Activated CD8-positive, alpha-beta memory T cell treated with anti-CD3 and anti-CD28 coated beads for 4 hours (primary cell): ENCODE data around the gene GBP5.
A peak's percentile ranks its signal among the peaks of the same experiment; 100 is the strongest.
"Not testable (repeated sequence)": the region's sequence is repeated elsewhere in the genome, so short reads cannot be mapped to it uniquely, and the experiment has no call there.

Experiments used
- DNase-seq, 2 donors: peaks; one replicate each; pipeline ENCODE4 v3.0.0-alpha.2; 2020; ENCODE audit warnings: low read depth in 2 of 2

The GBP5 gene

DNA sequence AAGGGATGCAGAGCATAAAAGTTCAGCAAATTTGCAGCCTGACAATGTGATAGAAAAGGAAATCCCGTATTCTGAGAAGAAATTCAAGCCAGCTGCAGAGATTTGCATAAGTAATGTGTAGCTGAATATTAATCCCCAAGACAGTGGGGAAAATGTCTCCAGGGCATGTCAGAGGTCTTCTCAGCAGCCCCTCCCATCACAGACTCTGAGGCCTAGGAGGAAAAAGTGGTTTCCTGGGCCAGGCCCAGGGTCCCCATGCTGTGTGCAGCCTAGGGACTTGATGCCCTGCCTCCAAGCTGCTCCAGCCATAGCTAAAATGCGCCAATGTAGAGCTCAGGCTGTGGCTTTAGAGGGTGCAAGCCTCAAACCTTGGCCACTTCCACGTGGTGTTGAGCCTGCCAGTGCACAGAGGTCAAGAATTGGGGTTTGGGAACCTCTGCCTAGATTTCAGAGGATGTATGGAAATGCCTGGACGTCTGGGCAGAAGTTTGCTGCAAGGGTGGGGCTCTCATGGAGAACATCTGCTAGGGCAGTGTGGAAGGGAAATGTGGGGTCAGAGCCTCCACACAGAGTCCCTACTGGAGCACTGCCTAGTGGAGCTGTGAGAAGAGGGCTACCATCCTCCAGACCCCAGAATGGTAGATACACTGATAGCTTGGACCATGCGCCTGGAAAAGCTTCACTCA lies 11.6 kb upstream of the GBP5 start:
- DNase-seq, result not testable (repeated sequence)

DNA sequence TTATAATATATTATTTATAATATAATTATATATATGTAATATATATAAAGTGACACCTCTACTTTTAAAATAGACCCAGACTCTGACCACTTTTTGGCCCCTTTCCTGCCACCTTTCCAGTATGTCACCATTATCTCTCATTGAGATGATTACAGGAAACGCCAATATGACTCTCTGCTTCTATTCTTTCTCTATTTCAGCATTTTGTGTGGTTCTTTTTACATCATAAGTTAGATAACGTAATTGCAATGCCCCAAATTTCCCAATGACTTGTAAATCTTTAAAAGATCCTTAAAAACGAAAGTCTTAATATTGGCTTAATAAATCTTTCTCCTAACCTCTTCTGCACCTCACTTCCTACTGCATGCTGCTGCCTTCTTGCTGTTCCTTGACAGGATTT lies 8.1 kb upstream of the GBP5 start:
- DNase-seq, result no peak

DNA sequence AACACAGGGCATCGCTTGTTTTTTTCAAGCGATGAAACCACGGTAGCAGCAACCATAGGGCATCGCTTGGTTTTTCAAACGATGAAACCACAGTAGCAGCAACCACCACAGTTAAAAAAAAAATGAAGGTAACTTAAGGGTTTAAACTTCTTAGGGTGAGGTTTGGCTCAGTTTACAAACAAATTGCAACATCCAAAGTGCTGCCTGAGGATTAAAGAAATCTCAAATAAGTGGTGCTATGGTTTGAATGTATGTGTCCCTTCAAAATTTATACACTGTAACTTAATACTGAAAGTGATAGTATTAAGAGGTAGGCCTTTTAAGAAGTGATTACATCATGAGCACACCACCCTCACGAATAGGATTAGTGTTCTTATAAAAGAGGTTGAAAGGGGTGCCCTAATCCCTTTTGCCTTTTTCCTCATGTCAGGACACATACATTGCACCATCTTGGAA lies 6.4 kb upstream of the GBP5 start:
- no peak for DNase-seq

DNA sequence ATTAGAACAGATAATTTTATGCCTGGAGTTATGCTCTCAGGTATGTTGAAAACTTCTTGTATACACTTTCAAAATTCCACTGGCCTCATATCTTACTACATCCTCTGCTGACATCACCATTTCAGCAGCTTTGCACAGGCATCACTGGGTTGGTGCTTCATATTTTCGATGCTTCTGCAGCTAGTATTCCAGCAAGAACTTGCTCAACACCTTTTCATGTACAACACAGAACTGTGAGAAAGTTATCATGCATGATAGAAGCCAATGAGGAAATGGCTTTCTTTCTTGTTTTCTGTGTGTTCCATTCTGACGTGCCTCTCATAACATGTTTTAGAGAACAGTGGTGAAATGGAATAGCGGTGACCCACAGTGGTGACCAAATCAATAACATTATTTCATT lies 5.1 kb upstream of the GBP5 start:
- no peak for DNase-seq

DNA sequence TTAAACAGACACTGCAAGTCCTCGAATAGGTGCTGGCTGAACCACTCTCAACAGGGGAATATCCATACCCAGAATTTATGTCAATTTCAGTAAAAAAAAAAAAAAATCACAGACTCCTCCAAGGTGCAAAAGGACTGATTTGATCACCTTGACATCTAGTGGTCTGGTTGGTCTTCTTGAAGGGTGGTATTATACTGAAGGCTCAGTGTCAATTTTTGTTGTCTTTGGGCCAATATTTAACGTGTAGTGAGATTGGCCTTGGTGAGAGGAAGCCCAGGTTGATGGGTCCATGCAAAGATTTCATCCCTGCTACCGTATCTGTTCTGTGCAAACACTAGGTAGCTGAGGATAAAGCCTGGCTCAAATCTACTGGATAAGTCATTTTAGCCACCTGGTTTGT lies 4.0 kb upstream of the GBP5 start:
- DNase-seq, result no peak

DNA sequence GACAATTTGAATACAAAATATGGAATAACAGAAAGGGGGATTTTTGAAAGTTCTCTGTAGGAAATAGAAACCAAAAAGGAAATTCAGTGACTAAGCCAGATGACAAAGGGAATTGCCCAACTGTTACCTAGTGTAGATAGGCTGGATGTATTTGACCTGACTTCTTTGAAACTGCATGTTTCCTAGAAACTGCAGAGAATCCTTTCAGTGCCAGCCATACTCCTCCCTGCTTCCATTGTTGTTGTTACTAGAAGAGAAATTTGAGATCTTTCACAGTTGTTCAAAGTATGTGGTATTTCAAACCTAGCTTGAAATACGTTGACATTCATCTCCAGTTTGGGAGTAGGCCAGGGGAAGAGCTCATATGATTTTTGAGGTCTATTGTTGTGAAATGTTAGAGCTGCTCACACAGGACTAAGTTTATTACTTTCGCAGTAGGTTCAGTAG lies 1.8 kb upstream of the GBP5 start:
- DNase-seq, result no peak

DNA sequence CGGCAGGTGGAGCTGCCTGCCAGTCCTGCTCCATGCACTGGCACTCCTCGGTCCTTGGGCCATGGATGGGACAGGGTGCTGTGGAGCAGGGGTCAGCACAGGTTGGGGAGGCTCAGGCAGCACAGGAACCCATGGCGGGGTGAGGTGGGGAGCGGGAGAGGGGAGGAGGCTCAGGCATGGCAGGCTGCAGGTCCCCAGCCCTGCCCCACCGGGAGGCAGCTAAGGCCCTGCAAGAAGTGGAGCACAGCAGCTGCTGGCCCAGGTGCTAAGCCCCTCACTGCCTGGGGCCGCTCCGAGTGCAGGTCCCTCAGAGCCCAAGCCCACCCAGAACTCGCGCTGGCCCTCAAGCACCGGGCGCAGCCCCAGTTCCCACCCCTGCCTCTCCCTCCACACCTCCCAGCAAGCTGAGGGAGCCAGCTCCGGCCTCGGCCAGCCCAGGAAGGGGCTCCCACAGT lies 691 bp upstream of the GBP5 start:
- DNase-seq, result no peak

DNA sequence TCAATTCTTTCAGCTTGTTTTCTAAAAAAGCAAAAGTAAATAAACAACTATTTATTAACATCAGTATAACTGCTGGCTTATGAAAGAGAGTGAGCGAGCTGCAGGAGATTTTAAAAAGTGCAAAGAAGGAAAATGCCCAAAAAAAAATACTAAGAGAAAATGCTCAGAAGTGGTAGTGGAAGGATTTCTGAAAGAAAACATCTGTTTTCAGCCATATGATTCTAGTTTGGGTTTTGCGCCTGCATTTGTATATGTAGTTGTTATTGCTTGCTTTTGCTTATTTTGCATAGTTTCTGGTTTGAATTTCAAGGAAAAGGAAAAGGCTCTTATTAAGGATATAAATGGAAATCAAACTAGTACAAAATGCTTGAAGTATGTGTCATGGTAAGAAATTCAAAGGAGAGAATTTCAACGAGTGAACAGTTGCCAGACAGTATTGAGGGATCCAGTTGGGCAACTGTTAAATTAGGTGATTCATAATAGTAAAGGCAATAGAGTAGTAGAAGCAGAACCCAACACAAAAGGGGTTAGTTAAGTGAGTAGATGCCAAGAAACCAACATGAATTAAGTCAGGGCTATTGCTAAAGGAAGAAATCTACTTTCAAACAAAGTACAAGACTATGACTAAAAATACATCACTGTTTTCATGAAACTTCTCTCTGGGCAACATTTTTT lies 1.2 kb downstream of the GBP5 start:
- no peak for DNase-seq

DNA sequence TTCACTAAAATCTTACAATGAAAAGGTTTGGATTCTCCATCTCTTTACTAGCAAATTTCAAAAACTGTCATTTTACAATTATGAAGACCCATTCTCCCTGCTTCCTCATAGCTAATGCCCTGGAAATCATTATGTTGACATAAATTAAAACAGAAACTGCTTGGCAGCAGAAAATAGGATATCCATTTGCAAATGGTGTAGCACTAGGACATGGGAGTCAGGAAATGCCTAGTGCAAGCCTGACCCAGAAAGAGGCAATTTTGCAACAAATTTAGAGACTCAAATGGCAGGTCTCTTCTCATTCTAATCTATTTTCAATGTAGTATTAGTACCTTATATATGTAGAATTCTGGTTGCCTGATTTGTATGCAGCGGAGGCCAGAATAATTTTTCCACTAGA lies 2.2 kb downstream of the GBP5 start:
- no peak for DNase-seq

DNA sequence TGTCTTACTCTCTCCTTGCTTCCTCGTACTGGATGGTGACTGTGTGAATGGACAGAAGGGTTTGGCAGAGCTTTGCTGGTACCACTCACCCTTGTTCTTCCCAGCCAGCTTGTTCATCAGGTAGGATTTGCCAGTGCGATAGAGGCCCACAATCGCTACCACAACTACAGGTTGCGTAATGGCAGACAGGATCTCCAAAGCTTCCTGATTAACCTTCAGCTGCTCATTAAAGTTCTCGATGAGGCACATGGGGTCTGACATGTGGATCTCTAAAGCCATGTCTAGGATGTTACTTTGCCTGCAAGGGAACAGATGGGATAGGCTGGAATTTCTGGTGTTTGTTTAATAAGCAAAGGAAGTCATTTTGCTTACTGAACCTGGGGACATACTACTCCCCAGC lies 3.4 kb downstream of the GBP5 start:
- no peak for DNase-seq

DNA sequence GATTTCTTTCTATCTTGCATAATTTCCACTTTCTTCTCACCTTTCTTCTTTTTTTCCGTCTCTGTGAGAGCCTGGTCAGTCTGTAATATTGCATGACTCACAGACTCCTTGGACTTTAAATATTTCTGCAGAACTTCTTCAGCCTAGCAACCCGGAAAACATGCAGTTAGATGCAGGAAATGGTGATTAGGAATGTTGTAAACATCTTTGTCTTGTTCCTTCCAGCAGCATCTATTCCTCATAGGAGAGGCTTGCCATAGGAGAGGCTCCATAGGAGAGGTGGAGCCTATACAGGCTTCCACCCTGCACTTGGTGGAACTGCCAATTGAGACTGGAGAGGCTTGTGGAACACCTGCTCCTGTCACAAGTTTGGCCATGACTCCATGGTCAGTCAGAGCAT lies 10.0 kb downstream of the GBP5 start:
- no peak for DNase-seq

DNA sequence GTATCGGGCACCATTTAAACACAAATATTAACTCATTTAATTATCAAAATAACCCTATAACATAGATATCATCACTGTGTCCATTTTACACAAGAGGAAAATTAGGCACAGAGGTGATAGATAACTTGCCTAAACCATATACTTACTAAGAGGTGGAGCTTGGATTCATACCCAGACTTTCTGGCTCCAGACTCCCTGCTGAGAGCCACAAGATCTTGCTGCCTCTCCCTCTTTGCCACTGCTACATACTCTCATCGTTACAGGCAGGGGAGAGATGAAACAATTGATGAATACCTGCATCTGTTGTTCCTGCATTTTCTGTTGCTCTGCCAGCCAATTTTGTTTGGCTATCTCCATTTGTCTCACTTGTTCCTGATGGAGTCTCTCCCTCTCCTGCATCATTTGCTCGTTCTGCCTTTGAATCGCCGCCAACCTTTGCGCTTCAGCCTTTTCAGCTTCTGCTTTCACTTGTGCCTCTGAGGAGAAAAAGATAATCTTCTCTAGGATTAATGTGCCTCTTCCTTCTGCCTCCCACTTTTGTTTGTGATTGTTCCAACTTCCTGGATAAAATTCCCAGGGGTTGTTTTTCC lies 10.6 kb downstream of the GBP5 start:
- no peak for DNase-seq

DNA sequence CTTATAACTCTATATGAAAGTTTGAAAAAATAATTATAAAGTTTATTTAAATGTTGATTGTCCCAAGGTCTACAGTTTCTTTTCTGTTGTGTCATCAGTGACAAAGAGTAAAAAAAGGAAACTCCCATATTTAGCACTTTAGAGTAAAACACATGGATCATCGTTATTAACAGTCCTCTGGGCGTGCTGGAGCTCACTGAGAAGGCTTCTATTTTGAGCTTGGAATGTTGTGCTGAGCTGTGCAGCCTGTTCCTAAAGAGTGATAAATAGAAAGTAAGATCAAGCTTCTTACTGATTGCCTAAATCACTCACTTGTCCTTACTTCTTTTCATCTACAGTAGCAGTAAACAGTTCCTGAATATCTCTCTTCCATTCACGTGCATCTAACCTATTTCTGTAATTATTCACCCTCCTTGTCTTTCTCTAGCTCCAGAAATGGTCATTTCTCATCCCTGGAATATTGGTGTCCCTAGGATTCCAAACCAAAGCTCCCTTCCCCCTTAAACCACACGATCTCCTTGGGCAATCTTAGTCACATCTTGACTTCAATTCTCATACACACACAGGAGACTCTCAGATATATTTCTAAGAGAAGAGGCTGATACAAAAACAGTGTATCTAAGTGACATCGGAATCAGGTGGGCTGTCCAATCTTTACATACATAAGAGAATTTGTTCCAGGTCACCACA lies 11.9 kb downstream of the GBP5 start:
- no peak for DNase-seq

DNA sequence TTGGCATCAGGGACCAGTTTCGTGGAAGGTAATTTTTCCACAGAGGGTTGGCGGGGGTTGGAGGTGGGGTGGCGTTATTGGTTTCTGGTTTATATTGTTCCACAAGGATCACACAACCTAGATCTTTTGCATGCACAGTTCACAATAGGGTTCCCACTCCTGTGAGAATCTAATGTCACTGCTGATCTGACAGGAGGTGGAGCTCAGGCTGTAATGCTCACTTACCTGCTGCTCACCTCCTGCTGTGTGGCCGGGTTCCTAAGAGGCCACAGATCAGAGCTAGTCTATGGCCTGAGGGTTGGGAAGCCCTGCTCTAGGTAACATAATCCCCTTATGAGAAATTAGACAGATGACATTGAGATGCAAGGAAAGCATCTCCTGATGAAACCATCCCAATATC lies 12.6 kb downstream of the GBP5 start:
- no peak for DNase-seq

DNA sequence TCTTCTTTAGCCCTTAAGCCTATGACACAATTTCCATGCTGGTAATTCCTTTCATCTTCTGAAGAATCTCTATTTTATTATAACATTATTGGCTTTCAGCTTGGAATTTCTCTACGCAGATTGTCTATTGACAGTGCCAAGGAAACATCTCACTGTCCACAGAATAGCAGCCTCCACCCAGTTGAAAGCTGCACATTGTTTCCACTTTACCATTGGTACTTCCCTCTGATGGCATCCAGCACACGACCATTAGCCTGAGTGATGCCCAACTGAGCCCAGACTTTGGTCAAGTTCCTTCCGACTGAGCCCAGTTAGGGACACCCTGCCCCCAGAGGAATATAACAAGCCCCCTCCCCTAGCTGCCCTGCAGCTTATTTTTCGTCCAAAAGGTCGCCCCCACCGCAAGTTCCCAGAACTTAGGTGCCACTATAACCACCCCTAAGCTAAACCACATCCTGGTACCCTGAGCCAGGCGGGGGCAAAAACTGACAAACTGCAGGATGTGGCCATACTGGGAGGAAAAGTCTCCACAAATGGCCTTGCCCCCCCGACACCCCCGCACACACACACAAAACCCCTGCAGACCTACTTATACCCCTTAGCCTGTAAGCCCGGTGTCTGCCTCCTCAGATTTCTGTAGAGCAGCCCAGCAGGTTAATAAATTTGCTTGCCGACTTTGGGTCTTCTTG lies 13.2 kb downstream of the GBP5 start:
- peak in 1 of 2 donors; percentile 34 for DNase-seq

DNA sequence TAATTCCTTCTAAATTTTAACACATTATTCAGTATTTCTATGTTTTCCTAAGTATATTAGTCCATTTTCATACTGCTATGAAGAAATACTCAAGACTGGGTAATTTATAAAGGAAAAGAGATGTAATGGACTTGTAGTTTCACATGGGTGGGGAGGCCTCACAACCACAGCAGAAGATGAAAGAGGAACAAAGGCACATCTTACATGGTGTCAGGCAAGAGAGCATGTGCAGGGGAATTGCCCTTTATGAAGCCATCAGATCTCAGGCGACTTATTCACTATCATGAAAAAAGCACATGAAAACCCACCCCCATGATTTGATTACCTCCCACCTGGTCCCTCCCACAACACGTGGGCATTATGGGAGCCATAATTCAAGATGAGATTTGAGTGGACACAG lies 15.6 kb downstream of the GBP5 start:
- DNase-seq, result no peak

DNA sequence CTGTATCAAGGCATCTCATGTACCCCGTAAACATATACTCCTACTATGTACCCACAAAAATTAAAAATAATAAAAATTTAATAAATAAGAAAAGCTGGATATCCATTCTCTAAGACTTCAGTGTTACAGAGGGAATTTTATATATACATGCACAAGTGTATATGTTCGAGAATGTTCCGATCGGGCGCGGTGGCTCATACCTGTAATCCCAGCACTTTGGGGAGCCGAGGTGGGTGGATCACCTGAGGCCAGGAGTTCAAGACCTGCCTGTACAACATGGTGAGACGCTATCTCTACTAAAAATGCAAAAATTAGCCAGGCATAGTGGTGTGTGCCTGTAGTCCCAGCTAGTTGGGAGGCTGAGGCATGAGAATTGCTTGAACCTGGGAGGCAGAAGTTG lies 17.1 kb downstream of the GBP5 start:
- DNase-seq, result not testable (repeated sequence)

DNA sequence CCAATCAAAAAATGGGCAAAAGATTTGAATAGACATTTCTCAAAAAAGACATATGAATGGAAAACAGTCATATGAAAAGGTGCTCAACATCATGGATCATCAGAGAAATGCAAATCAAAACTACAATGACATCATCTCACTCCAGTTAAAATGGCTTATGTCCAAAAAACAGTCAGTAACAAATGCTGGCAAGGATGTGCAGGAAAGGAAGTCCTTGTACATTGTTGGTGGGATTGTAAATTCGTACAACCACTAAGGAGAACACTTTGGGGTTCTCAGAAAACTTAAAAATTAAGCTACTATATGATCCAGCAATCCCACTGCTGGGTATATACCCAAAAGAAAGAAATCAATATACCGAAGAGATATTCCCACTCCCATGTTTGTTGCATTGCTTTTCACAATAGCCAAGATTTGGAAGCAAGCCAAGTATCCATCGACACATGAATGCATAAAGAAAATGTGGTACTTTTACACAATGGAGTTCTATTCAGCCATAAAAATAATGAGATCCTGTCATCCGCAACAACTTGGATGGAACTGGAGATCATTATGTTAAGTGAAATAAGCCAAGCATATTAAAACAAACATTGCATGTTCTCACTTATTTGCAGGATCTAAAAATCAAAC lies 17.9 kb downstream of the GBP5 start:
- no peak for DNase-seq

DNA sequence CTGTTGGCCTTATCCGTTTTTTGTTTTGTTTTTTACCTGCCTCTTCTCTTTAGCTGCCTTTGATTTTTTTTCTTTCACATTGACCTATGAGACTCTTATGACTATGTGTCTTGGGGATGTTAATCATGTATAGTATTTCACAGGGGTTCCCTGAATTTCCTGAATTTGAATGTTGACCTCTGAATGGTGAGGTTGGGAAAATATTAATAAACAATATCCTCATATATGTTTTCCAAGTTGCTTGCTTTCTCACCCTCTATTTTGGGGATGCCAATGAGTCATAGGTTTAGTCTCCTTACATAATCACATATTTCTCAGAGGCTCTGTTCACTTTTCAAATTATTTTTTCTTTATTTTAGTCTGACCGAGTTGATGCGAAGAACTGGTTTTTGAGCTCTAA lies 29.6 kb downstream of the GBP5 start:
- DNase-seq, result no peak
